HAP-1 (cell line): ENCODE data around the gene OR11L1.

ENCODE experiments used
- DNase-seq, 2 experiments: peaks; one replicate each; pipeline ENCODE4 v3.0.0-alpha.2; 2016 to 2020; ENCODE audit warnings: low spot score in 2 of 2
- H3K27me3 ChIP-seq: fragments of 250-450 bp; sonication (Bioruptor Pico); 2 replicates; pipeline ENCODE4 v1.5.1; 2020; ENCODE audit warnings: low read depth, mild to moderate bottlenecking, moderate library complexity
- H3K36me3 ChIP-seq: fragments of 250-450 bp; sonication (Bioruptor Pico); replicated peaks from 2 replicates; pipeline ENCODE4 v1.5.1; 2020; ENCODE audit warnings: mild to moderate bottlenecking
- H3K4me1 ChIP-seq: fragments of 250-450 bp; sonication (Bioruptor Pico); 2 replicates; pipeline ENCODE4 v1.5.1; 2020; ENCODE audit warnings: mild to moderate bottlenecking
- H3K4me3 ChIP-seq: fragments of 250-450 bp; sonication (Bioruptor Pico); 2 replicates; pipeline ENCODE4 v1.5.1; 2020; ENCODE audit warnings: mild to moderate bottlenecking, moderate library complexity
- H3K9me3 ChIP-seq: fragments of 250-450 bp; sonication (Bioruptor Pico); 2 replicates; pipeline ENCODE4 v1.5.1; 2020; ENCODE audit warnings: mild to moderate bottlenecking, moderate library complexity
- in situ Hi-C: fragments of 300-500 bp; cut with MboI; formaldehyde crosslinking; loops from 3 replicates; pipeline ENCODE4 v1.14.3; 2020; ENCODE audit warnings: low sequenced_read_pairs, inconsistent platforms, mixed read lengths

OR11L1 gene

DNA sequence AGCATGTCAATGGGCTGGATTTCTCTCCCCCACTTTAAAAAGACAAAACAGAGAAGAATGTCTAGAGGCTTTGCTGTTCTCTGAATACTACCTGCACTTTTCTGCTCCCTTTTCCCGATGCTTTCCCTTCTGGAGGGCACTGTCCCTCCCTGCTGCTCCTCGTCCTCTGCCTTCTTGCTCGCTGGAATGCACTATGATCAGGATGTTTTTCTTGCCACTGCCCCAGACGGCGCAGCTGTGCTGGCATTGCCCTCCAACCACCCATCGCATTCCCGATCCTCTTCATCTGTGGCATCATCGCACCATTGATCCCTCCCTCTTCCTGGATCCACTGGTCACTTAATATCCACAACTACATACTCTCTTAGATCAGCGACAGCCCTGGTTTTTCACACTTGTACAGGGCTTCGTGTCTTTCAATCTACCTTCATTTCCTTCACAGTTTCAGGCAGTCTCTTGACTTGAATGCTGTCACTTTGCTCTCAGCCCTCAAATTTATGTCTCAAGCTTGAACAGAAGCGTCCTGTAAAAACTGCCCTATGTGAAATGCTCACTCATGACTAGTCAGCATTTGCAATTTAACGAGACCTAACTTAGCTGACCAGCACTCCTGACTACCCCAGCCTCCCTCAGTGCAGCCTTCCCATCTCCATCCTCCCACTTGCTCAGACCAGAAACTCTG is 3.5 kb upstream of the OR11L1 start:
- no peaks in the 10 kb centered on the region for H3K4me1 ChIP-seq
- in situ Hi-C loops: no loop called here
- no peaks in the 10 kb centered on the region for H3K36me3 ChIP-seq
- H3K27me3 ChIP-seq: no peaks in the 10 kb centered on the region
- no peak for DNase-seq
- no peak overlapping the region for H3K4me3 ChIP-seq
- H3K9me3 ChIP-seq: no peaks in the 10 kb centered on the region

DNA sequence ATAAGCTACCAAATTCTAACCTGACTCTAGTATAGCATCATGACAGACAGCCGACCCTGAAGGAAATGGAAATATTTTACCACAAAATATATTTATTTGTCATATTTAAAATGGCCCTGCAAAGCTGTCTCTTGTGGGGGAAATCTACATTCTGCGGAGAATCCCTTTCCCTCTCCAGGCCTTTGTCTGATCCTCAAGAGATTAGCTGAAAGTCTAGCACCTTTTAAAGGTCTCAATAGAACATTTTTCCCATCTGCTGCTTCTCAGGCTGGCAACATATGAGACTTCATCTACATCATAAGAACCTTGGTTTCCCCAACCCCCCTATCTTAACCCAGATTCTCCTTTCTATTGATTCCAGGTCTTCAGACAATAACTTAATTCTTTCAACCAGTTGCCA is 1.7 kb upstream of the OR11L1 start:
- no peaks in the 10 kb centered on the region for H3K4me1 ChIP-seq
- no peaks in the 10 kb centered on the region for H3K9me3 ChIP-seq
- no peaks in the 10 kb centered on the region for H3K27me3 ChIP-seq
- in situ Hi-C loops: no loop called here
- no peaks in the 10 kb centered on the region for H3K36me3 ChIP-seq
- no peak for DNase-seq
- H3K4me3 ChIP-seq: no peak overlapping the region

DNA sequence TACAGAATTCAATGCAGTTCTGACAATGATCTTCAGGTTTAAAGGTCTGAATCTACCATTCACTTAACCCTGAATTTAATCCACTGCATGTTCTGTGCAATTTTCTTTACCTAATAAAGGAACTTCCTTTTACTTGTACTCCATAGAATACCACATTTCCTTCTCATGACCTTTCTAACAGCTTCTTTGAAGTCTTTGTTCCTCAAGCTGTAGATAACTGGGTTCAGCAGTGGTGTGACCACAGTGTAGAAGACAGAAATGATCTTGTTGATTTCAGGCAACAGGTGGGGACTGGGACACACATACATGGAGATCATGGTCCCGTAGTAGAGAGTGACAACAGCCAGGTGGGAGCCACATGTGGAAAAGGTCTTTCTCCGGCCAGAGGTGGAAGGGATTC is 878 bp downstream of the OR11L1 start:
- no peak for DNase-seq
- Histone ChIP-seq H3K9me3 (no peaks in the 10 kb centered on the region), H3K36me3 (no peaks in the 10 kb centered on the region), H3K4me3 (no peak overlapping the region), H3K27me3 (no peaks in the 10 kb centered on the region), H3K4me1 (no peaks in the 10 kb centered on the region)
- in situ Hi-C loops: no loop called here

DNA sequence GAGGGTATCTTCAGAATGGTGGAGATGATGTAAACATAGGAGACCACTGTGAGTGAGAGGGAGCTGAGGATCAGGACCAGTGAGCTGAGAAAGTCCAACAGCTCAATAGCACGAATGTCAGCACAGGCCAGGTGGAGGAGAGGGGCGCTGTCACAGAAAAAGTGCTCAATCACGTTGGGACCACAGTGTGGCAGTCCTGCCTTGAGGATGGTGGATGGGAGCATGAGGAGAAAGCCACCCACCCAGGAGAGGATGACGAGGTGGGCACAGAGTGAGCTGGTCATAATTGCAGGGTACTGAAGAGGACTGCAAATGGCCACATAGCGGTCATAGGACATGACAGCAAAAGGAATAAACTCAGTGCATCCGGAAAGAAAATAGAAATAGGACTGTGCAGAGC is 8.1 kb downstream of the OR11L1 start:
- no peak for DNase-seq
- no peaks in the 10 kb centered on the region for H3K36me3 ChIP-seq
- H3K9me3 ChIP-seq: no peaks in the 10 kb centered on the region
- H3K27me3 ChIP-seq: no peaks in the 10 kb centered on the region
- no peaks in the 10 kb centered on the region for H3K4me1 ChIP-seq
- H3K4me3 ChIP-seq: no peak overlapping the region
- in situ Hi-C loops: no loop called here

DNA sequence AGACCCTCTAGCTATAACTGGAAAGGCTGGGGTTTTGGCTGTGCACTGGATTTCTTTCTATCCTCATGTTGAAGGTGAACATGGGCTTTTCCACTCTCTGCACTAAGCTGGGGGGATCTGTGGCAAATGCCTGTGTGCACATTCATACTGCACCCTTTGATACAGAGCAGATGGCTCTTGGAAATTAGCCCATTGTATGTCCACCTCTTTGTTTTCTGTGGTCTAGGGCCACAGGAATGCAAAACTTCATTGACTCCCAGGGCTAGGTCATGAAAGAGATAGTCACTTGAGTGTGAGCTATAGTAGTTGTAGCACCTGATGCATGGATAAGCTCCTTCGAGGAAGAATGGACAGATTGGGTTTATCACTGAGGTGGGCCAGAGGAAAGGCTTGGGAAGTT is 12.0 kb downstream of the OR11L1 start:
- in situ Hi-C loops: no loop called here
- Histone ChIP-seq H3K4me1 (no peaks in the 10 kb centered on the region), H3K36me3 (no peaks in the 10 kb centered on the region), H3K4me3 (no peak overlapping the region), H3K9me3 (no peaks in the 10 kb centered on the region), H3K27me3 (no peaks in the 10 kb centered on the region)
- DNase-seq: no peak

DNA sequence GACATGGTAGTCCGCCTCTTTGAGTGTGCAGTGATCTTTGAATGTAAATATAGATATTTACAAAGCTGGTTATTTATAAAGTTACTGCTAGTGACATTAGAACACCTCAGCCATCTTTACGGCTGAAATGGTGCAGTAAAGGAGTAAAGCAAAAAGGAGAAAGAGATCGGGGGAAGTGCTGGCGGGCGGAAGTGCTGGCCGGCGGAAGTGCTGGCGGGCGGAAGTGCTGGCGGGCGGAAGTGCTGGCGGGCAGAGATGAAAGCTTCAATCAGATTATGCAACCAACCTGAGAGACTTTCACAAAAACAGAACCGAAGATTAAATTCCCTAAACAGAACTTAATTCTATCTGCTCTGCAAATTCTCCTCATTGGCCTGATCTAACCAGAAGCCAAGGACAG is 16.3 kb downstream of the OR11L1 start:
- Histone ChIP-seq H3K4me3 (no peak overlapping the region), H3K27me3 (no peaks in the 10 kb centered on the region), H3K4me1 (no peaks in the 10 kb centered on the region), H3K36me3 (no peaks in the 10 kb centered on the region), H3K9me3 (no peaks in the 10 kb centered on the region)
- in situ Hi-C loops: no loop called here
- no peak for DNase-seq

DNA sequence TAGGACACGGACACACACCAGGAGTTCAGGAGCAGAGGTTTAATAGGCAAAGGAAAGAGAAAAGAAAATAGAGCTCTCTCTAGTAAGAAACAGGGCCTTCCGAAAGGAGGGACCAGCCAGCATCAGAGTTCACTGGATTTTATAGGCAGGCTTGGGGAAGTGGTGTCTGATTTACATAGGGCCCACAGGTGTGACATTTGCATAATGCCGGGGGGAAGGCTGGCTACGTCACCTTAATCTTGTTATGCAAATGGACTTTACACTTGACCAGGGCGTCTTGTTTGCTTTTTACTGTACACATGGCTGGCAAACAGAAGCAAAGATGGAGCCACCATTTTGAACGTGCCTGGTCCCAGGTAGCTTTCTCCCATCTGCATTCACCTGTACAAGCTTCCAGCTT is 17.7 kb downstream of the OR11L1 start, which contains the start of gene OR14A16:
Gene OR14A16, minus strand, starts transcription at position 97 of the 400 bp plus-strand sequence. CDS start 8,390 bp downstream, outside the sequence.
- Histone ChIP-seq H3K4me1 (no peaks in the 10 kb centered on the region), H3K27me3 (no peaks in the 10 kb centered on the region), H3K9me3 (no peaks in the 10 kb centered on the region), H3K4me3 (no peak within 1 kb of the TSS), H3K36me3 (no peaks in the 10 kb centered on the region)
- peak in 1 of 2 experiments; percentile 12 for DNase-seq
- in situ Hi-C loops: no loop called here

DNA sequence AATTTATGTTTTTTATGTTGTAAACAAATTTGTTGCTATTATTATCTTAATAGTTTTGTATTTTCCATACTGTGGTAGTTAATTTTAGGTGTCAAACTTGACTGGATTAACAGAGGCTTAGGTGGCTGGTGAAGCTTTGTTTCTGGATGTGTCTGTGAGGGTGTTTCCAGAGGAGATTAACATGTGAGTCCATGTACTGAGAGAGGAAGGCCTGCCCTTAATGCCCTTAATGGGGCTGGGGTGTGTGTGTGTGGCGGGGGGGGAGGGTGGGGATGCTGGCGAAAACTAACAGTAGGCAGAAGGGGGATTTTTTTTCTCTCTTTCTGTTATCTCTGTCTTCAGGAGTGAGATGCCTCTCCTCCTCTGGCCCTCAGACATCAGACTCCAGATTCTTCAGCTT is 19.6 kb downstream of the OR11L1 start:
- no peaks in the 10 kb centered on the region for H3K4me1 ChIP-seq
- no peaks in the 10 kb centered on the region for H3K27me3 ChIP-seq
- in situ Hi-C loops: no loop called here
- H3K36me3 ChIP-seq: no peaks in the 10 kb centered on the region
- H3K4me3 ChIP-seq: no peak overlapping the region
- no peaks in the 10 kb centered on the region for H3K9me3 ChIP-seq
- DNase-seq: no peak

DNA sequence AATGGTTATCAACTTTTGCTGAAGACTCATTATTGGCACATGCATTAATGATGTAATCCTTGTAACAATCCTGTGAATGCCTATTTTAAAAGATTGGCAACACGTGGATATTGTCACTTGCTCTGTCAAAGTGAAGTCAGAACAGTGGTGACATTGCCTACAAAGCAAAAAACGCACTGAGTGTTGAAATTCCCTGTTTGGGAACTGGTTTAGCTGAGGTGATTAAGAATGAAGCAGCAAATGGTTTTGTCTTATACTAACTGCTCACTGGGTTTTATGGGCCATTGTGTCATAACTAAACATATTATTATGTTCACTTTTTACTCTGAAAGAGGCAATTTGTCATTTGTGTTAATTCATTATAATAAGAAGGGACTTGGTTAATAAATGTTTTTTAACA is 29.1 kb downstream of the OR11L1 start:
- H3K4me1 ChIP-seq: no peaks in the 10 kb centered on the region
- H3K27me3 ChIP-seq: no peaks in the 10 kb centered on the region
- no peaks in the 10 kb centered on the region for H3K9me3 ChIP-seq
- H3K4me3 ChIP-seq: no peak overlapping the region
- DNase-seq: no peak
- H3K36me3 ChIP-seq: no peaks in the 10 kb centered on the region
- in situ Hi-C loops: no loop called here

DNA sequence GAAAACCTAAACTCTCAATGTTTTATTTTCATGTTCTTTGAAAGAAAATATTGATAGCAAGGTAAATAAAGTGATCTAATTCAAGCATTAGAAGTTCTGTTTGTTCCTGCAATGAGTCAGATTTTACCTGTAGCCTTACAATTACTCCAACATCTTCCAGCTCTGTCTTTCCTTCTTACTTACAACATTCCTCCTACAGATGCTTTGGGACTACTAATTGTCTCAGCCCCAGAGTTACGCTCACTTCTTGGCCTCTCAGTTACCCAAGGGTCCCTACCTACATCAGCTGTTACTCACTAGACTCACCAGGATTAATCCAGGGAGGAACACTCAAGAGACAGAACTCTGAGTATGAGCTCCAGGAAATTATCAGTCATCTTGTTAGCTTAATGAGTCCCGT is 44.2 kb downstream of the OR11L1 start:
- in situ Hi-C loops: no loop called here
- no peaks in the 10 kb centered on the region for H3K27me3 ChIP-seq
- DNase-seq: no peak

More for the DNA sequence above, 44.2 kb downstream of the OR11L1 start:
- Histone ChIP-seq H3K36me3 (no peaks in the 10 kb centered on the region), H3K9me3 (no peaks in the 10 kb centered on the region), H3K4me3 (no peak overlapping the region), H3K4me1 (no peaks in the 10 kb centered on the region)
